ENCODE measurements around the gene PEX5. TPM values are rescaled to one million over a fixed set of nuclear protein-coding genes. Genes with fewer than 3 reads are reported as not detected.

The PEX5 gene
- total RNA-seq, 1 donor from 2014 or later: 30.8 TPM

DNA sequence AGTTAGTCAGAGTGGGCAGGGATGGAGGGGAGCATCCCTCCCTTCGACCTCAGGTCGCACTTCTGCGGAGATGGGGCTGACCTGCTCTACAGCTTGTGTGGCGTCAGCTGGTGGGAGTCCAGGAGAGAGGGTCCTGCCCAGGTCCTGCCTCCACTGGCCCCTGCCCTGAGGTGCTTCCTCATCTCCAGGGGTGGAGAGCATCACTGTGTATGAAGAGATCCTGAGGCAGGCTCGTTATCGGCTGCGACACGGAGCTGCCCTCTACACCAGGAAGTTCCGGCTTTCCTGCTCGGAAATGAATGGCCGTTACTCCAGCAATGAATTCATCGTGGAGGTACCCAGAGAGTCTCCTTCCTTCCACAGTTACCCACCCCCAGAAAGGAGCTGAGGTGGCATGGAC lies 39.1 kb upstream of the PEX5 start:
- DNase-seq (ENCODE audit: extremely low spot score, unreplicated experiment): no peak
- Mint-ChIP-seq H3K4me1 (ENCODE audit: unreplicated experiment) (no peaks in the 10 kb centered on the region), H3K27ac (ENCODE audit: unreplicated experiment) (no peak overlapping the region), H3K4me3 (ENCODE audit: unreplicated experiment) (no peak overlapping the region), H3K27me3 (ENCODE audit: unreplicated experiment) (peaks cover 2% of the 10 kb centered on the region), H3K36me3 (ENCODE audit: unreplicated experiment) (peaks cover 3% of the 10 kb centered on the region), H3K9me3 (ENCODE audit: unreplicated experiment) (no peaks in the 10 kb centered on the region)
- TF ChIP-seq, protein P1, sequence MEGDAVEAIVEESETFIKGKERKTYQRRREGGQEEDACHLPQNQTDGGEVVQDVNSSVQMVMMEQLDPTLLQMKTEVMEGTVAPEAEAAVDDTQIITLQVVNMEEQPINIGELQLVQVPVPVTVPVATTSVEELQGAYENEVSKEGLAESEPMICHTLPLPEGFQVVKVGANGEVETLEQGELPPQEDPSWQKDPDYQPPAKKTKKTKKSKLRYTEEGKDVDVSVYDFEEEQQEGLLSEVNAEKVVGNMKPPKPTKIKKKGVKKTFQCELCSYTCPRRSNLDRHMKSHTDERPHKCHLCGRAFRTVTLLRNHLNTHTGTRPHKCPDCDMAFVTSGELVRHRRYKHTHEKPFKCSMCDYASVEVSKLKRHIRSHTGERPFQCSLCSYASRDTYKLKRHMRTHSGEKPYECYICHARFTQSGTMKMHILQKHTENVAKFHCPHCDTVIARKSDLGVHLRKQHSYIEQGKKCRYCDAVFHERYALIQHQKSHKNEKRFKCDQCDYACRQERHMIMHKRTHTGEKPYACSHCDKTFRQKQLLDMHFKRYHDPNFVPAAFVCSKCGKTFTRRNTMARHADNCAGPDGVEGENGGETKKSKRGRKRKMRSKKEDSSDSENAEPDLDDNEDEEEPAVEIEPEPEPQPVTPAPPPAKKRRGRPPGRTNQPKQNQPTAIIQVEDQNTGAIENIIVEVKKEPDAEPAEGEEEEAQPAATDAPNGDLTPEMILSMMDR (IDR thresholded peaks at IDR 0.05): no peak

DNA sequence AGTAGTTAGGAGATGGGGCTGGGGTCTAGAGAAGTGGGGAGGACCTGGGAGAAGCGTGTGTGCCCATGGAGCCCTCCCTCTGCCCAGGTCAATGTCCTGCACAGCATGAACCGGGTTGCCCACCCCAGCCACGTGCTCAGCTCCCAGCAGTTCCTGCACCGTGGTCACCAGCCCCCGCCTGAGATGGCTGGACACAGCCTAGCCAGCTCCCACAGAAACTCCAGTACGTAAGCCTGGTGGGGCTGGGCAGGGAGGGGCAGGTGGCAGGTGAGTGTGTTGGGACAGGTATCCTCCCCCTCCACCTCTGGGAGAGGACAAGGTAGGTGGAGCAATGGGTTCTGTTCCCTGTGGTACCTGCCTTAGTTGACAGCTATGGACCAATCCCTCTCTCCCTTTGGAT lies 38.6 kb upstream of the PEX5 start:
- no peak overlapping the region for H3K27ac Mint-ChIP-seq (ENCODE audit: unreplicated experiment)
- peaks cover 3% of the 10 kb centered on the region for H3K36me3 Mint-ChIP-seq (ENCODE audit: unreplicated experiment)
- TF ChIP-seq, protein P1 (IDR thresholded peaks at IDR 0.05): no peak
- no peaks in the 10 kb centered on the region for H3K9me3 Mint-ChIP-seq (ENCODE audit: unreplicated experiment)
- no peaks in the 10 kb centered on the region for H3K4me1 Mint-ChIP-seq (ENCODE audit: unreplicated experiment)
- DNase-seq (ENCODE audit: extremely low spot score, unreplicated experiment): no peak
- H3K27me3 Mint-ChIP-seq (ENCODE audit: unreplicated experiment): peaks cover 2% of the 10 kb centered on the region
- H3K4me3 Mint-ChIP-seq (ENCODE audit: unreplicated experiment): no peak overlapping the region

DNA sequence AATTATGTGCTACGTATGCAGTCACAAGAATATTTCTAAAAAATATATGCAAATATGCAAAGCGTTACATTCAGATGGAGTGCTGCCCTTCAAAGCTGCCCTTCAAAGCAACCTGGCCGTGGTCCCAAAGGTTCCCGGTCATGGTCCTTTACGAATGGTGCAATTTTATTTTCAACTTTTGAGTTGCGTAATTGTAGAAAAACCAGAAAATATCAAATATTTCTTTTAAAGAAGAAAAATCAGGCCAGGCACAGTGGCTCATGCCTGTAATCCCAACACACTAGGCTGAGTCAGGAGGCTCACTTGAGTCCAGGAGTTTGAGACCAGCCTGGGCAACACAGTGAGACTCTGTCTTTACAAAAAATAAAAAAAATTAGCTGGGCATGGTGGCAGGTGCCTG lies 38.0 kb upstream of the PEX5 start:
- Mint-ChIP-seq H3K36me3 (ENCODE audit: unreplicated experiment) (peaks cover 3% of the 10 kb centered on the region), H3K4me3 (ENCODE audit: unreplicated experiment) (no peak overlapping the region), H3K9me3 (ENCODE audit: unreplicated experiment) (no peaks in the 10 kb centered on the region), H3K27me3 (ENCODE audit: unreplicated experiment) (peaks cover 2% of the 10 kb centered on the region), H3K27ac (ENCODE audit: unreplicated experiment) (no peak overlapping the region), H3K4me1 (ENCODE audit: unreplicated experiment) (no peaks in the 10 kb centered on the region)
- TF ChIP-seq, protein P1 (IDR thresholded peaks at IDR 0.05): no peak
- no peak for DNase-seq (ENCODE audit: extremely low spot score, unreplicated experiment)

DNA sequence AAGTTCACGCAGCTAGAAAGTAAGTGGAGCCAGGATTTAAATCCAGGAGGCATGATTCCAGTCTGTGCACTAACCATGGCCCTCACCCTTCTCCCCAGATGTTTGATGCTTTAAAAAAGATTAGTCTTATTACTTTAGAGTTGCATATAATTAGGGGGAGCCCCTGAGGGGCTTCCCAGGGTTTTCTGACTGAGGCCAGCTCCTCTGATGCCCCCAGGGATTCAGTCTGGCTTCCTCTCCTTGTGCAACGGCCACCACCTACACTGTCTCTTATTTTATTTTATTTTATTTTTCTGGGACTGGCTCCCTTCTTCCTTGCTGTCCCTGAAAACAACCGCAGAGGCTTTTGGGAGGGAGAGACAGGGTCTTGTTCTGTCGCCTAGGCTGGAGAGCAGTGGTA lies 36.7 kb upstream of the PEX5 start:
- no peak for DNase-seq (ENCODE audit: extremely low spot score, unreplicated experiment)
- TF ChIP-seq, protein P1 (IDR thresholded peaks at IDR 0.05): no peak
- Mint-ChIP-seq H3K36me3 (ENCODE audit: unreplicated experiment) (peaks cover 3% of the 10 kb centered on the region), H3K27me3 (ENCODE audit: unreplicated experiment) (peaks cover 2% of the 10 kb centered on the region), H3K27ac (ENCODE audit: unreplicated experiment) (no peak overlapping the region), H3K4me3 (ENCODE audit: unreplicated experiment) (no peak overlapping the region), H3K9me3 (ENCODE audit: unreplicated experiment) (no peaks in the 10 kb centered on the region), H3K4me1 (ENCODE audit: unreplicated experiment) (no peaks in the 10 kb centered on the region)

DNA sequence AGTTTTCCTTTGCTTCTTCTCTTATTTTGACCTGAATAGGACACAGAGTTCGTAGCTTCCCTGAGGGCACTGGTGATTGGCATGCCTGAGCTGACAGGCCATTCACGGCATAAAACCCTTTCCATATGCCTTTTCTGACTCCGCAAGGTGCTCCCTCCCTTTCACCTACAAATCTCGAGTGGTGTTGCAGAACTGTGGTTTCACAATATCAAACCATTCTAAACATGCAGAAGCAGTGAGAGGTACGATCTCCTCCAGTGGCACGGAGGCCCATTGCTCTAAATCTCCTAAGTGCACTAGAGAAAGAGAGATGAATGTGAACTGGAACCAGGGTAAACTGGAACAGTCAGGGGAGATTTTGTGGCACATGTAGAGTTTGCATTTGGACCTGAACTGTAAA lies 35.4 kb upstream of the PEX5 start:
- TF ChIP-seq, protein P1 (IDR thresholded peaks at IDR 0.05): no peak
- Mint-ChIP-seq H3K4me3 (ENCODE audit: unreplicated experiment) (no peak overlapping the region), H3K27me3 (ENCODE audit: unreplicated experiment) (peaks cover 2% of the 10 kb centered on the region), H3K4me1 (ENCODE audit: unreplicated experiment) (peaks cover 3% of the 10 kb centered on the region), H3K9me3 (ENCODE audit: unreplicated experiment) (no peaks in the 10 kb centered on the region), H3K27ac (ENCODE audit: unreplicated experiment) (no peak overlapping the region), H3K36me3 (ENCODE audit: unreplicated experiment) (peaks cover 3% of the 10 kb centered on the region)
- no peak for DNase-seq (ENCODE audit: extremely low spot score, unreplicated experiment)

Measured in osteocyte (in vitro differentiated cells).